ENCODE data around the gene KCNIP1. TPM values are rescaled to one million over a fixed set of nuclear protein-coding genes. Genes with fewer than 3 reads are reported as not detected.

KCNIP1 gene
- total and polyA plus RNA-seq, 4 donors, result 0.13 to 1.8 (median 0.72) TPM

DNA sequence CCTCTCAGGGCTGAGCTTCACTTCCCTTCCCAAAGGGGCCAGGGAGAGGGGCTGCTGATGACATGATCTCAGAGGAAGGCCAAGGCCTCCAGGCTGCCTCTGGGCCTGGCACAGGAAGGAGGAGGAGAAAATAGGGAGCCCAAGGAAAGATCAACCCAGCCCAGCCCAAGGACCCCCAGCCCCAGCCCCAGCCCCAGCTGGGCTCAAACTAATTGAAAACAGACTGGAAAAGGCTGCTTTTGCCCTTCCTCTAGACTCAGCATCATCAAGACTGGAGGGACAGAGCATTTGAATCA lies 18.3 kb upstream of the KCNIP1 start:
- Histone ChIP-seq H3K27ac (ENCODE audit: low read depth in 1 of 2, low read length in 1 of 2) (no peak overlapping the region), H3K27me3 (ENCODE audit: control insufficient read depth in 3 of 3, insufficient read depth in 3 of 3, low read length in 2 of 3) (no peaks in the 10 kb centered on the region), H3K9ac (ENCODE audit: insufficient read depth in 1 of 2, low read length in 2 of 2) (no peak overlapping the region), H3K4me3 (no peak overlapping the region), H3K9me3 (ENCODE audit: control insufficient read depth in 4 of 4, insufficient read depth in 3 of 4, low read length in 3 of 4) (no peaks in the 10 kb centered on the region), H3K36me3 (ENCODE audit: control insufficient read depth in 4 of 4, insufficient read depth in 4 of 4, low read length in 4 of 4) (no peaks in the 10 kb centered on the region), H3K4me1 (ENCODE audit: control insufficient read depth in 5 of 5, insufficient read depth in 5 of 5, low read length in 5 of 5) (peaks cover 0 to 7% (median 0%) of the 10 kb centered on the region in 5 donors)
- TF ChIP-seq, protein P1, sequence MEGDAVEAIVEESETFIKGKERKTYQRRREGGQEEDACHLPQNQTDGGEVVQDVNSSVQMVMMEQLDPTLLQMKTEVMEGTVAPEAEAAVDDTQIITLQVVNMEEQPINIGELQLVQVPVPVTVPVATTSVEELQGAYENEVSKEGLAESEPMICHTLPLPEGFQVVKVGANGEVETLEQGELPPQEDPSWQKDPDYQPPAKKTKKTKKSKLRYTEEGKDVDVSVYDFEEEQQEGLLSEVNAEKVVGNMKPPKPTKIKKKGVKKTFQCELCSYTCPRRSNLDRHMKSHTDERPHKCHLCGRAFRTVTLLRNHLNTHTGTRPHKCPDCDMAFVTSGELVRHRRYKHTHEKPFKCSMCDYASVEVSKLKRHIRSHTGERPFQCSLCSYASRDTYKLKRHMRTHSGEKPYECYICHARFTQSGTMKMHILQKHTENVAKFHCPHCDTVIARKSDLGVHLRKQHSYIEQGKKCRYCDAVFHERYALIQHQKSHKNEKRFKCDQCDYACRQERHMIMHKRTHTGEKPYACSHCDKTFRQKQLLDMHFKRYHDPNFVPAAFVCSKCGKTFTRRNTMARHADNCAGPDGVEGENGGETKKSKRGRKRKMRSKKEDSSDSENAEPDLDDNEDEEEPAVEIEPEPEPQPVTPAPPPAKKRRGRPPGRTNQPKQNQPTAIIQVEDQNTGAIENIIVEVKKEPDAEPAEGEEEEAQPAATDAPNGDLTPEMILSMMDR (IDR thresholded peaks at IDR 0.05; ENCODE audit: control extremely low read depth, extremely low read depth), result no peak
- no peak for DNase-seq
- no peak for ATAC-seq (ENCODE audit: insufficient read depth, low FRiP score)

DNA sequence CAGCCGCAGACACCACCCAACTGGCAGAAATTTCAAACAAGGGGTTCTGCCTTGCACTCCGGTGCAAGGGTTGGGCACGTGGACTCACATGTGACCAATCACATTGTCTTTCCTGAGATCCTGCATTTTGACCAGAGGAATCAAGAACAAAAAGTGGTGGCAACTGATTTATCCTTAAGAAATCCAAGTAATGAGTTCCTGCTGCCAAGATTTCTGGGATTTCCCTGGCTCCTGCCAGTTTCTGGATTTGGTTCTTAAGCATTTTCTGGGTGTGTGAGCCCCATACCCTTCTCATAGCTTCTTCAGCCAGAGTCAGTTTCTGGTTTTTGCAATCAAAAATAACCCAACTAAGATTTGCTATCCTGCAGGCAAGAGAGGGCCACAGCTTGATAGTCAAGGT lies 17.4 kb upstream of the KCNIP1 start:
- peaks cover 0 to 7% (median 0%) of the 10 kb centered on the region in 5 donors for H3K4me1 ChIP-seq (ENCODE audit: control insufficient read depth in 5 of 5, insufficient read depth in 5 of 5, low read length in 5 of 5)
- 91 to 97% methylated on average over 3 of the region's 3 CpGs for WGBS, 2 donors
- H3K9me3 ChIP-seq (ENCODE audit: control insufficient read depth in 4 of 4, insufficient read depth in 3 of 4, low read length in 3 of 4), result no peaks in the 10 kb centered on the region

DNA sequence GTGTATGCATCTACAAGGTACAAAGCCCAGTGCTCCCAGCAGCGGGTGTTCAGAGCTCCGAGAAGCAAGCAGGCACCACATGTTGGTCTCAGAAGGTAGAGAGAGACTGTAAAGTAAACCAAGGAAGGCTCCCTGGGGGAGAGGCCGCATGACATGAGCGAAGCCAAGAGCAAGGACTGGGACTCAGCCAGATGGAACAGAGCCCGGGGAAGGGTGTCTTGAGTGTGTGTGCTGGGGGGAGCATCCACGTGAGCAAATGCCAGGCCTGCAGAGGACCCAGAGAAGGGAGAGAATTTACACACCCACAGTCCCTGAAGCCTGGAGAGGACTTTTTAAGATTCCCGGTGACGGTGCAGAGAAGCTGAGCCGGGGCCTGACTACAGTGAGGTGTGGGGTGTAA lies 15.2 kb upstream of the KCNIP1 start:
- TF ChIP-seq, protein P1 (IDR thresholded peaks at IDR 0.05; ENCODE audit: control extremely low read depth, extremely low read depth), result no peak
- Histone ChIP-seq H3K27me3 (ENCODE audit: control insufficient read depth in 3 of 3, insufficient read depth in 3 of 3, low read length in 2 of 3) (no peaks in the 10 kb centered on the region), H3K4me3 (no peak overlapping the region), H3K36me3 (ENCODE audit: control insufficient read depth in 4 of 4, insufficient read depth in 4 of 4, low read length in 4 of 4) (no peaks in the 10 kb centered on the region), H3K27ac (ENCODE audit: low read depth in 1 of 2, low read length in 1 of 2) (no peak overlapping the region), H3K4me1 (ENCODE audit: control insufficient read depth in 5 of 5, insufficient read depth in 5 of 5, low read length in 5 of 5) (peaks cover 0 to 14% (median 2%) of the 10 kb centered on the region in 5 donors), H3K9ac (ENCODE audit: insufficient read depth in 1 of 2, low read length in 2 of 2) (no peak overlapping the region), H3K9me3 (ENCODE audit: control insufficient read depth in 4 of 4, insufficient read depth in 3 of 4, low read length in 3 of 4) (no peaks in the 10 kb centered on the region)
- no peak for ATAC-seq (ENCODE audit: insufficient read depth, low FRiP score)
- peak in 2 of 3 donors; percentile 37 to 57 for DNase-seq
- WGBS, 2 donors, result 71 to 90% methylated on average over 9 of the region's 9 CpGs

More for the DNA sequence above, 17.4 kb upstream of the KCNIP1 start:
- Histone ChIP-seq H3K36me3 (ENCODE audit: control insufficient read depth in 4 of 4, insufficient read depth in 4 of 4, low read length in 4 of 4) (no peaks in the 10 kb centered on the region), H3K27me3 (ENCODE audit: control insufficient read depth in 3 of 3, insufficient read depth in 3 of 3, low read length in 2 of 3) (no peaks in the 10 kb centered on the region), H3K9ac (ENCODE audit: insufficient read depth in 1 of 2, low read length in 2 of 2) (no peak overlapping the region), H3K4me3 (no peak overlapping the region), H3K27ac (ENCODE audit: low read depth in 1 of 2, low read length in 1 of 2) (no peak overlapping the region)
- ATAC-seq (ENCODE audit: insufficient read depth, low FRiP score), result no peak
- TF ChIP-seq, protein P1 (IDR thresholded peaks at IDR 0.05; ENCODE audit: control extremely low read depth, extremely low read depth), result no peak
- no peak for DNase-seq

DNA sequence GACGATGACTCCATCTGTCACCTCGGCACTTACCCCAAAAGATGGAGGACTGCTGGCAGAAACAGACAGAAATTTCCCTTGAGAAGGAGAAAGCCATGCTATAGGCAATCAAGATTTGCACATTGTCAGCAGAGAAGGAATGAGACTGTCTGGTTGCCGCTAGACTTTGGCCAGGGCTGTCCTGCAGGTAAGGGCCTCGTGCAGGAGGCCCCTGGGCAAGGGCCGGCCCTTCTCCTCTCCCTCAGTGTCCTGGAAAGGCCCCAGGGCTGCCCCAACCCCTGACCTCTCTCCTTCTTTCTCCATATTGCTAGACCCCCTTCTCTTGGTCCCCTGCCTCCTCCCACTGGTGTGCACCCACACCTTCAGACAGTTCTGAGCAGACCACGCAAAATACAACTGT lies 14.6 kb upstream of the KCNIP1 start:
- no peaks in the 10 kb centered on the region for H3K36me3 ChIP-seq (ENCODE audit: control insufficient read depth in 4 of 4, insufficient read depth in 4 of 4, low read length in 4 of 4)
- H3K9ac ChIP-seq (ENCODE audit: insufficient read depth in 1 of 2, low read length in 2 of 2), result no peak overlapping the region
- H3K9me3 ChIP-seq (ENCODE audit: control insufficient read depth in 4 of 4, insufficient read depth in 3 of 4, low read length in 3 of 4), result no peaks in the 10 kb centered on the region
- 92 to 95% methylated on average over 6 of the region's 6 CpGs for WGBS, 2 donors
- DNase-seq (no peak), ATAC-seq (ENCODE audit: insufficient read depth, low FRiP score) (no peak)
- TF ChIP-seq, protein P1 (IDR thresholded peaks at IDR 0.05; ENCODE audit: control extremely low read depth, extremely low read depth), result no peak
- peaks cover 0 to 14% (median 2%) of the 10 kb centered on the region in 5 donors for H3K4me1 ChIP-seq (ENCODE audit: control insufficient read depth in 5 of 5, insufficient read depth in 5 of 5, low read length in 5 of 5)
- no peak overlapping the region for H3K27ac ChIP-seq (ENCODE audit: low read depth in 1 of 2, low read length in 1 of 2)
- no peak overlapping the region for H3K4me3 ChIP-seq
- no peaks in the 10 kb centered on the region for H3K27me3 ChIP-seq (ENCODE audit: control insufficient read depth in 3 of 3, insufficient read depth in 3 of 3, low read length in 2 of 3)

Measured in lung (tissue), 12 donors.